ENCODE data around the gene TCF4.

DNA sequence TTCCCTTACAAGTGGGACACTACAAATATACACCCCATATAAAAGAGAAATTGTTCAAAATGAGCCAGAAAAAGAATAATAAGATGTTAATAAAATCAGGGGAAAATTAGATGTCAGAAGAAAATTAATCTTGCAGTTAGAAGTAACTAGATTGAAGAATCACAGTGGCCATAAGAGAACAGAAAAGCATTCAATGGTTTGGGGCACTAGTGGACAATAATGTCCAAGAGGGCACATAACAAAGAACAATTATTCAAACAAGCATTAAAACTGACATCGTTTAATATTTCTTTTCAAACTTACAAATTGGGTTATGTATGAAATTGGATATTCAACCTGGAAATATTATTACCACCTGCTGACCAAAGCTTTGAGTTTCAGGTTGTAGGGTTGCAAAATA is 12.9 kb downstream of the TCF4 start:
- TF ChIP-seq NFE2L1 (CRISPR knock-in tag; IDR thresholded peaks at IDR 0.05) = no peak
- no peak for TF ChIP-seq NR2C2 (CRISPR knock-in tag; IDR thresholded peaks at IDR 0.05)
- TF ChIP-seq, protein P1, sequence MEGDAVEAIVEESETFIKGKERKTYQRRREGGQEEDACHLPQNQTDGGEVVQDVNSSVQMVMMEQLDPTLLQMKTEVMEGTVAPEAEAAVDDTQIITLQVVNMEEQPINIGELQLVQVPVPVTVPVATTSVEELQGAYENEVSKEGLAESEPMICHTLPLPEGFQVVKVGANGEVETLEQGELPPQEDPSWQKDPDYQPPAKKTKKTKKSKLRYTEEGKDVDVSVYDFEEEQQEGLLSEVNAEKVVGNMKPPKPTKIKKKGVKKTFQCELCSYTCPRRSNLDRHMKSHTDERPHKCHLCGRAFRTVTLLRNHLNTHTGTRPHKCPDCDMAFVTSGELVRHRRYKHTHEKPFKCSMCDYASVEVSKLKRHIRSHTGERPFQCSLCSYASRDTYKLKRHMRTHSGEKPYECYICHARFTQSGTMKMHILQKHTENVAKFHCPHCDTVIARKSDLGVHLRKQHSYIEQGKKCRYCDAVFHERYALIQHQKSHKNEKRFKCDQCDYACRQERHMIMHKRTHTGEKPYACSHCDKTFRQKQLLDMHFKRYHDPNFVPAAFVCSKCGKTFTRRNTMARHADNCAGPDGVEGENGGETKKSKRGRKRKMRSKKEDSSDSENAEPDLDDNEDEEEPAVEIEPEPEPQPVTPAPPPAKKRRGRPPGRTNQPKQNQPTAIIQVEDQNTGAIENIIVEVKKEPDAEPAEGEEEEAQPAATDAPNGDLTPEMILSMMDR (IDR thresholded peaks at IDR 0.05) = no peak
- TF ChIP-seq MXD4 (CRISPR knock-in tag; IDR thresholded peaks at IDR 0.05; ENCODE audit: borderline replicate concordance) = no peak
- no peak for TF ChIP-seq ESRRA (CRISPR knock-in tag; IDR thresholded peaks at IDR 0.05; ENCODE audit: borderline replicate concordance)
- no peak for TF ChIP-seq ZNF121 (CRISPR knock-in tag; IDR thresholded peaks at IDR 0.05)
- TF ChIP-seq JUN (CRISPR knock-in tag; IDR thresholded peaks at IDR 0.05) = no peak
- TF ChIP-seq GABPB1 (CRISPR knock-in tag; IDR thresholded peaks at IDR 0.05) = no peak
- TF ChIP-seq, protein P2, sequence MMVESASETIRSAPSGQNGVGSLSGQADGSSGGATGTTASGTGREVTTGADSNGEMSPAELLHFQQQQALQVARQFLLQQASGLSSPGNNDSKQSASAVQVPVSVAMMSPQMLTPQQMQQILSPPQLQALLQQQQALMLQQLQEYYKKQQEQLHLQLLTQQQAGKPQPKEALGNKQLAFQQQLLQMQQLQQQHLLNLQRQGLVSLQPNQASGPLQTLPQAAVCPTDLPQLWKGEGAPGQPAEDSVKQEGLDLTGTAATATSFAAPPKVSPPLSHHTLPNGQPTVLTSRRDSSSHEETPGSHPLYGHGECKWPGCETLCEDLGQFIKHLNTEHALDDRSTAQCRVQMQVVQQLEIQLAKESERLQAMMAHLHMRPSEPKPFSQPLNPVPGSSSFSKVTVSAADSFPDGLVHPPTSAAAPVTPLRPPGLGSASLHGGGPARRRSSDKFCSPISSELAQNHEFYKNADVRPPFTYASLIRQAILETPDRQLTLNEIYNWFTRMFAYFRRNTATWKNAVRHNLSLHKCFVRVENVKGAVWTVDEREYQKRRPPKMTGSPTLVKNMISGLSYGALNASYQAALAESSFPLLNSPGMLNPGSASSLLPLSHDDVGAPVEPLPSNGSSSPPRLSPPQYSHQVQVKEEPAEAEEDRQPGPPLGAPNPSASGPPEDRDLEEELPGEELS (CRISPR knock-in tag; IDR thresholded peaks at IDR 0.05) = no peak
- TF ChIP-seq EMX1 (CRISPR knock-in tag; IDR thresholded peaks at IDR 0.05) = no peak
- no peak for TF ChIP-seq CREB1 (CRISPR knock-in tag; IDR thresholded peaks at IDR 0.05)

Data from WTC11 (cell line).